Trophoblast cell (in vitro differentiated cells and primary cell): Measurements from ENCODE around the gene CACNA1C.

Experiments used
- DNase-seq, 2 donors: peaks; one replicate each; pipeline ENCODE4 v3.0.0-alpha.2; 2016
- H2AFZ ChIP-seq: 2 replicates; pipeline ENCODE4 v1.6.1; 2013; ENCODE audit warnings: low read length, moderate library complexity, mild to moderate bottlenecking; ENCODE audit not compliant: insufficient read depth, poor library complexity
- H2AK5ac ChIP-seq: 2 replicates; pipeline ENCODE4 v1.6.1; 2013; ENCODE audit warnings: mild to moderate bottlenecking, low read length
- H2BK120ac ChIP-seq: 2 replicates; pipeline ENCODE4 v1.6.1; 2013; ENCODE audit warnings: low read length, mild to moderate bottlenecking, moderate library complexity; ENCODE audit not compliant: insufficient read depth, poor library complexity
- H2BK12ac ChIP-seq: 2 replicates; pipeline ENCODE4 v1.6.1; 2013; ENCODE audit warnings: mild to moderate bottlenecking, low read length, moderate library complexity
- H2BK5ac ChIP-seq: 2 replicates; pipeline ENCODE4 v1.6.1; 2013; ENCODE audit warnings: low read length, low read depth, moderate library complexity, mild to moderate bottlenecking; ENCODE audit not compliant: poor library complexity
- H3K14ac ChIP-seq: 2 replicates; pipeline ENCODE4 v1.6.1; 2013; ENCODE audit warnings: mild to moderate bottlenecking, low read length
- H3K18ac ChIP-seq: 2 replicates; pipeline ENCODE4 v1.6.1; 2013; ENCODE audit warnings: mild to moderate bottlenecking, low read length
- H3K23ac ChIP-seq: 2 replicates; pipeline ENCODE4 v1.6.1; 2013; ENCODE audit warnings: low read length
- H3K27ac ChIP-seq: 2 replicates; pipeline ENCODE4 v1.5.1; 2013; ENCODE audit warnings: low read depth, mild to moderate bottlenecking, inconsistent platforms, low read length, moderate library complexity
- H3K27me3 ChIP-seq: 2 replicates; pipeline ENCODE4 v1.6.1; 2013; ENCODE audit warnings: inconsistent platforms, mild to moderate bottlenecking, low read length, moderate library complexity; ENCODE audit not compliant: insufficient read depth
- H3K36me3 ChIP-seq, 2 experiments: 1 replicate in 1 of 2; 2 replicates in 1 of 2; pipeline ENCODE4 v1.6.1; 2013; ENCODE audit warnings: low read length in 2 of 2, mild to moderate bottlenecking in 2 of 2, moderate library complexity in 1 of 2; ENCODE audit not compliant: insufficient read depth in 2 of 2, control insufficient read depth in 1 of 2
- H3K4ac ChIP-seq: 2 replicates; pipeline ENCODE4 v1.6.1; 2013; ENCODE audit warnings: low read depth, mild to moderate bottlenecking, low read length, moderate library complexity
- H3K4me1 ChIP-seq, 2 experiments: 1 replicate in 1 of 2; 2 replicates in 1 of 2; pipeline ENCODE4 v1.6.1; 2013; ENCODE audit warnings: low read length in 2 of 2, mild to moderate bottlenecking in 2 of 2, moderate library complexity in 1 of 2; ENCODE audit not compliant: insufficient read depth in 2 of 2, control insufficient read depth in 1 of 2
- H3K4me2 ChIP-seq: 2 replicates; pipeline ENCODE4 v1.6.1; 2013; ENCODE audit warnings: inconsistent platforms, mild to moderate bottlenecking, low read length, moderate library complexity
- H3K4me3 ChIP-seq: 2 replicates; pipeline ENCODE4 v1.5.1; 2013; ENCODE audit warnings: mild to moderate bottlenecking, low read depth, low read length, inconsistent platforms
- H3K79me1 ChIP-seq: one replicate; pipeline ENCODE4 v1.6.1; 2013; ENCODE audit warnings: low read length
- H3K79me2 ChIP-seq: 2 replicates; pipeline ENCODE4 v1.6.1; 2013; ENCODE audit warnings: low read length, mild to moderate bottlenecking; ENCODE audit not compliant: control insufficient read depth, insufficient read depth, poor library complexity
- H3K9ac ChIP-seq: 2 replicates; pipeline ENCODE4 v1.6.1; 2013; ENCODE audit warnings: mild to moderate bottlenecking, low read length
- H3K9me3 ChIP-seq: 2 replicates; pipeline ENCODE4 v1.6.1; 2013; ENCODE audit warnings: low read depth, mild to moderate bottlenecking, control low read depth, inconsistent platforms, low read length; ENCODE audit not compliant: insufficient read depth
- H4K12ac ChIP-seq: 2 replicates; pipeline ENCODE4 v1.6.1; 2013; ENCODE audit warnings: low read depth, mild to moderate bottlenecking, low read length, moderate library complexity
- H4K8ac ChIP-seq: 2 replicates; pipeline ENCODE4 v1.6.1; 2013; ENCODE audit warnings: low read depth, mild to moderate bottlenecking, low read length, moderate library complexity
- H4K91ac ChIP-seq: one replicate; pipeline ENCODE4 v1.6.1; 2013; ENCODE audit warnings: low read depth, mild to moderate bottlenecking, low read length, moderate library complexity
- WGBS: extraction: QIAGEN DNeasy Blood & Tissue Kit; methylation state at CpG from one replicate; pipeline ENCODE4 v1.1.7; 2013; ENCODE audit warnings: missing lambda C conversion rate; ENCODE audit not compliant: insufficient read length, insufficient coverage; ENCODE audit errors: extremely low coverage; 5-methylcytosine and 5-hydroxymethylcytosine counted together

Gene CACNA1C

DNA sequence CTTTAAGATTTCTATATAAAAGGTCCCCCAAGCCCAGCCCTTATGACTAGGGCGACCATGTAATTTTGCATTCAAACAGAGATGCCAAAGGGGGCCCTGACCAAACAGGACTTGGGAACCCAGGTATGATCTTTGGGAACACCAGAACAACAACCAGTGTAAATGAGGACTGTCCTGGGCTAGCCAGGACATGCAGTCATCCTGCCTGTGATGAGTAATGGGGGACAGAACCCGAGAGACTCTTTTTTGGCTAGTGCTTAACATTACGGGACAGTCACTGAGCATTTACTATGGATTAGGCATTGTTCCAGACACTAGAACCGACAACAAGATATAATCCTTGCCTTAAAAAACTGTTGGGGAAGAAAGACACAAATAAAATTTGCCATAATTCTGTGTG, 337.3 kb downstream of the CACNA1C start:
- no peak overlapping the region for H2BK120ac ChIP-seq
- no peak overlapping the region for H4K12ac ChIP-seq
- no peak overlapping the region for H3K4ac ChIP-seq
- H4K91ac ChIP-seq, result no peak overlapping the region
- no peaks in the 10 kb centered on the region for H3K79me1 ChIP-seq
- no peak overlapping the region for H4K8ac ChIP-seq
- H3K27me3 ChIP-seq, result no peaks in the 10 kb centered on the region
- H3K27ac ChIP-seq, result no peak overlapping the region
- DNase-seq, result no peak
- no peak overlapping the region for H3K4me2 ChIP-seq
- H3K36me3 ChIP-seq, result no peaks in the 10 kb centered on the region
- no peak overlapping the region for H2AK5ac ChIP-seq
- no peak overlapping the region for H2BK5ac ChIP-seq
- H3K9me3 ChIP-seq, result no peaks in the 10 kb centered on the region
- H2BK12ac ChIP-seq, result no peak overlapping the region
- no peaks in the 10 kb centered on the region for H3K4me1 ChIP-seq
- no peak overlapping the region for H3K23ac ChIP-seq
- no peak overlapping the region for H3K9ac ChIP-seq
- no peak overlapping the region for H3K14ac ChIP-seq
- H3K79me2 ChIP-seq, result no peaks in the 10 kb centered on the region
- WGBS, result no CpG with 5 or more reads among the region's 4 CpGs
- H3K4me3 ChIP-seq, result no peak overlapping the region
- H2AFZ ChIP-seq, result no peak overlapping the region
- H3K18ac ChIP-seq, result no peak overlapping the region

DNA sequence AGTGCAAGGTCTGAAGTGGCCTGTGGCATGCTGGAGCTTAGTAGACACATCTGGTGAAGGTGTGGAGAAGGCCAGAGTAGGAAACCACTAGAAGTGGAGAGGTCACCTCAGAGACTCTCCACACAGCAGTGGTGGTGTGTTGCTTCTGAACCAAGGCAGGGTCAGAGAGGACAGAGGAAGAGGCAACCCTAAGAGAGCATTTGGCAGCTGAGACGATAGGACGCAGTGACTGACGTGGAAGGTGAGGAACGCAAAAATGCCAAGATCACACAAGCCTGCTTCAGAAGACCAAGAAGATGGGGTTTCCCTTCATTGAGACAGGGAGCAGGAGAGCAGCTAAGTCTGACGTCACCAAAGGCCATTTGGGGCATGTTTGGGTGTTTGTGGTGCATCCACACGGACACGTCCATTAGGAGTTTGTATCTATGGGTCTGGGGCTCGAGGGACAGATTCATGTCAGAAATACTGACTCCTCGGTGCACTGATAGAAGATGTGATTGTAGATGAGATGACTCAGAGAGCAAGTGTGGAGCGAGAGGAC, 338.1 kb downstream of the CACNA1C start:
- no peaks in the 10 kb centered on the region for H3K27me3 ChIP-seq
- H3K4me2 ChIP-seq, result no peak overlapping the region
- no peaks in the 10 kb centered on the region for H3K79me1 ChIP-seq
- no peak overlapping the region for H4K12ac ChIP-seq
- H3K9me3 ChIP-seq, result no peaks in the 10 kb centered on the region
- no peak overlapping the region for H2BK12ac ChIP-seq
- no peak overlapping the region for H3K18ac ChIP-seq
- H3K14ac ChIP-seq, result no peak overlapping the region
- H3K79me2 ChIP-seq, result no peaks in the 10 kb centered on the region
- H3K27ac ChIP-seq, result no peak overlapping the region
- H3K23ac ChIP-seq, result no peak overlapping the region
- WGBS, result no CpG with 5 or more reads among the region's 10 CpGs
- H4K91ac ChIP-seq, result no peak overlapping the region
- H2BK120ac ChIP-seq, result no peak overlapping the region
- H2AK5ac ChIP-seq, result no peak overlapping the region
- H3K4me1 ChIP-seq, result no peaks in the 10 kb centered on the region
- H3K36me3 ChIP-seq, result no peaks in the 10 kb centered on the region
- H2AFZ ChIP-seq, result no peak overlapping the region
- H3K4me3 ChIP-seq, result no peak overlapping the region
- no peak for DNase-seq
- no peak overlapping the region for H2BK5ac ChIP-seq
- no peak overlapping the region for H4K8ac ChIP-seq
- no peak overlapping the region for H3K4ac ChIP-seq
- H3K9ac ChIP-seq, result no peak overlapping the region

DNA sequence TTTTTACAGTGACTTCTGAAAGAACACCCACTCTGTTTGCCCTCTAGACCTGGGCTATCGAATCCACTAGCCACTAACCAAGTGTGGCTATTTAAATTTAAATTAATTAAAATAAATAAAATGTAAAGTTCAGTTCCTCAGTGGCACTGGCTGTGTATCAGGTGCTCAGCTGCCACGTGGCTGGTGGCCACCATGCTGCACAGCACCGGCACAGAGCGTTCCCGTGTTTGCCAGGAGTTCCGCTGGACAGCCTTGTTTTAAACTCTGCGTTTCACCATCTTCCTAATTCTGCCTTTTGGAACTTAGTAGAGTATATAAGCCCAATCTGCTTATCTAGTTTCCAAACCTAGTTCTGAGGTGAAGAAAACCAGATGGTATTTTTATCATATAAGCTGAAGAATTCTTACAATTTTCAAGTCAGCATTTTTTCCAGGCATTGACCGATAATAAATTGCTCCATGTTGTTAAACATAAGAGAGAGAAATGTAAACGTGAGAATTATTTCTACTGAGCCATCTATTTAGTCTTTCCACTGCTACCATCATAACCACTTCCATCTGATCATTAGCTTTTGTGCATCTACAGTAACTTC, 339.0 kb downstream of the CACNA1C start:
- no CpG with 5 or more reads among the region's 9 CpGs for WGBS
- Histone ChIP-seq H2BK5ac (no peak overlapping the region), H3K4me3 (no peak overlapping the region), H3K36me3 (no peaks in the 10 kb centered on the region), H3K18ac (no peak overlapping the region), H3K27ac (no peak overlapping the region), H3K79me1 (no peaks in the 10 kb centered on the region), H3K9ac (no peak overlapping the region), H3K4me2 (no peak overlapping the region), H3K14ac (no peak overlapping the region), H2AK5ac (no peak overlapping the region), H4K12ac (no peak overlapping the region), H2BK120ac (no peak overlapping the region), H3K9me3 (no peaks in the 10 kb centered on the region), H3K27me3 (no peaks in the 10 kb centered on the region), H4K91ac (no peak overlapping the region), H3K23ac (no peak overlapping the region), H3K79me2 (no peaks in the 10 kb centered on the region), H4K8ac (no peak overlapping the region), H2AFZ (no peak overlapping the region), H3K4me1 (no peaks in the 10 kb centered on the region), H3K4ac (no peak overlapping the region), H2BK12ac (no peak overlapping the region)
- no peak for DNase-seq

DNA sequence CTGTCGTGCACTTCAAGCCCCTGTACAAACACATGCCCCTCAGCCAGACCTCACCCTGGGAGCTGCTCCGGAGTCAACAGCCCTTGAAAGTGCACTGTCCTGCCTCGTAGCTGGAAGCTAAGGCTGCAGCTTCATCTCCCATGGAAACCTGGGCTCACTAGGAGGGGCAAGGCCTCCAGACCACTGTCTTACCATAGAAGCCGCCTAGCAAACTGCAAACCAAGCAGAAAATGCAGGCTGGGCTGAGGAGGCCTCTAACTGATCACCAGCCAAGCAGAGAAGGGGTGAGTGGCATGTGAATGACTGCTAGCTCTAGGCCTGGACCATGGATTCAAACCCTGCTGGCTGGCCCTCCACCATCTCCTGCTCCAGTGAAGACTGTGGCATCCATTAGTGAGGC, 340.2 kb downstream of the CACNA1C start:
- Histone ChIP-seq H3K18ac (no peak overlapping the region), H3K79me2 (no peaks in the 10 kb centered on the region), H3K9ac (no peak overlapping the region), H3K4me1 (peaks cover 0 to 5% of the 10 kb centered on the region in 2 experiments), H2AK5ac (no peak overlapping the region), H3K9me3 (no peaks in the 10 kb centered on the region), H2AFZ (no peak overlapping the region), H3K4me3 (no peak overlapping the region), H3K79me1 (no peaks in the 10 kb centered on the region), H3K4ac (no peak overlapping the region), H3K27ac (no peak overlapping the region), H3K27me3 (no peaks in the 10 kb centered on the region), H3K23ac (no peak overlapping the region), H2BK12ac (no peak overlapping the region), H3K36me3 (no peaks in the 10 kb centered on the region), H2BK5ac (no peak overlapping the region), H3K14ac (no peak overlapping the region), H4K91ac (no peak overlapping the region), H3K4me2 (no peak overlapping the region), H4K8ac (no peak overlapping the region), H4K12ac (no peak overlapping the region), H2BK120ac (no peak overlapping the region)
- WGBS, result no CpG with 5 or more reads among the region's 4 CpGs
- no peak for DNase-seq
